GM10266 (cell line): Measurements from ENCODE around the gene F13A1.

Experiments used
- DNase-seq: peaks from one replicate; pipeline ENCODE4 v3.0.0; 2012; ENCODE audit errors: extremely low spot score
- CTCF ChIP-seq: IDR thresholded peaks from 2 replicates; pipeline ENCODE4 v1.5.1; 2012; ENCODE audit warnings: mild to moderate bottlenecking, low read depth; ENCODE audit not compliant: control insufficient read depth, insufficient read depth; ENCODE audit errors: missing control alignments

The F13A1 gene

GRCh38 chr6:6319952-6320811 is at the start of gene F13A1:
TSS of gene F13A1 (minus strand) at chr6:6320662. CDS start at chr6:6318664, 1,998 bp downstream.
- no peak for DNase-seq
- no peak for TF ChIP-seq CTCF

- no peak for TF ChIP-seq CTCF
- DNase-seq, result no peak
Measured at GRCh38 chr6:6368684-6369052, 48.2 kb upstream of the F13A1 start.

GRCh38 chr6:6368040-6368683 is 47.7 kb upstream of the F13A1 start:
- no peak for TF ChIP-seq CTCF
- no peak for DNase-seq

GRCh38 chr6:6366803-6367202 is 46.3 kb upstream of the F13A1 start:
- no peak for DNase-seq
- TF ChIP-seq CTCF, result no peak

- DNase-seq, result no peak
- TF ChIP-seq CTCF, result no peak
Measured at GRCh38 chr6:6365242-6365641, 44.8 kb upstream of the F13A1 start.

- DNase-seq, result no peak
- no peak for TF ChIP-seq CTCF
Measured at GRCh38 chr6:6362056-6362840, 41.8 kb upstream of the F13A1 start.
